T-helper 2 cell (primary cell): Measurements from ENCODE around the gene PKP3.
"Not testable (repeated sequence)": the region's sequence is repeated elsewhere in the genome, so short reads cannot be mapped to it uniquely, and the experiment has no call there.

Experiments used
- DNase-seq, 5 experiments: peaks; one replicate each; pipeline versions ENCODE4 v3.0.0 to v3.0.0-alpha.2; 2012 to 2022
- total RNA-seq, 2 donors: gene quantifications; one replicate each; lab custom pipeline; 2026; lab: John Stamatoyannopoulos, UW

PKP3 gene, protein sequence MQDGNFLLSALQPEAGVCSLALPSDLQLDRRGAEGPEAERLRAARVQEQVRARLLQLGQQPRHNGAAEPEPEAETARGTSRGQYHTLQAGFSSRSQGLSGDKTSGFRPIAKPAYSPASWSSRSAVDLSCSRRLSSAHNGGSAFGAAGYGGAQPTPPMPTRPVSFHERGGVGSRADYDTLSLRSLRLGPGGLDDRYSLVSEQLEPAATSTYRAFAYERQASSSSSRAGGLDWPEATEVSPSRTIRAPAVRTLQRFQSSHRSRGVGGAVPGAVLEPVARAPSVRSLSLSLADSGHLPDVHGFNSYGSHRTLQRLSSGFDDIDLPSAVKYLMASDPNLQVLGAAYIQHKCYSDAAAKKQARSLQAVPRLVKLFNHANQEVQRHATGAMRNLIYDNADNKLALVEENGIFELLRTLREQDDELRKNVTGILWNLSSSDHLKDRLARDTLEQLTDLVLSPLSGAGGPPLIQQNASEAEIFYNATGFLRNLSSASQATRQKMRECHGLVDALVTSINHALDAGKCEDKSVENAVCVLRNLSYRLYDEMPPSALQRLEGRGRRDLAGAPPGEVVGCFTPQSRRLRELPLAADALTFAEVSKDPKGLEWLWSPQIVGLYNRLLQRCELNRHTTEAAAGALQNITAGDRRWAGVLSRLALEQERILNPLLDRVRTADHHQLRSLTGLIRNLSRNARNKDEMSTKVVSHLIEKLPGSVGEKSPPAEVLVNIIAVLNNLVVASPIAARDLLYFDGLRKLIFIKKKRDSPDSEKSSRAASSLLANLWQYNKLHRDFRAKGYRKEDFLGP
- 0 to 0.31 reads per million in 2 donors for total RNA-seq

DNA sequence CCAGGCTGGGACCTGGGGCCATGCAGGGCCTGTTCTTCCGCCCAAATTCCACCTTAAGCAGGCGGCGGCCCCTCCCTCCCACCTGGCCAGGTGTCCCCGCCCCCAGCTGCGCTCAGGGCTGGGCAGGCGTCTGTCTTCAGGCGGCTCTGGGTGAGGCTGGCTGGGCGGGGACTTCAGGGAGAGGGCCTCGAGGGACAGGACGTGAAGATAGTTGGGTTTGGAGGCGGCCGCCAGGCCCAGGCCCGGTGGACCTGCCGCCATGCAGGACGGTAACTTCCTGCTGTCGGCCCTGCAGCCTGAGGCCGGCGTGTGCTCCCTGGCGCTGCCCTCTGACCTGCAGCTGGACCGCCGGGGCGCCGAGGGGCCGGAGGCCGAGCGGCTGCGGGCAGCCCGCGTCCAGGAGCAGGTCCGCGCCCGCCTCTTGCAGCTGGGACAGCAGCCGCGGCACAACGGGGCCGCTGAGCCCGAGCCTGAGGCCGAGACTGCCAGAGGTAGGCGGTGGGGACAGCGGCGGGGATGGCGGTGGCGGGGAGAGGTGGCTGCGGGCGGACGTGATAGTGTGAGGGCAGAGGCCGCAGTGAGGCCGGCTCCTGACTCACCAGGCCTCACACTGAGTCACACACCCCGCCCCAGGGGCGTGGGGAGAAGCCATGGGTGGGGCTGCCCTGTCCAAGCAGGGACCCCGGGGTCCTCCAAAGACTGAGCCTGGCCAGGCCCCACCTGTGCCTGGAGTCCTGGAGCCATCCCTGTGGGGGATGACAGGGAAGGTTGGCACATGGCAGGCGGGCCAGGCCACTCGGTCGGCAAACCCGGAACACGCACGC lies at the start of gene PKP3:
TSS of gene PKP3 (plus strand) at position 176 of the 824 bp plus-strand sequence. CDS start at position 260, 84 bp downstream.
- DNase-seq = no peak

DNA sequence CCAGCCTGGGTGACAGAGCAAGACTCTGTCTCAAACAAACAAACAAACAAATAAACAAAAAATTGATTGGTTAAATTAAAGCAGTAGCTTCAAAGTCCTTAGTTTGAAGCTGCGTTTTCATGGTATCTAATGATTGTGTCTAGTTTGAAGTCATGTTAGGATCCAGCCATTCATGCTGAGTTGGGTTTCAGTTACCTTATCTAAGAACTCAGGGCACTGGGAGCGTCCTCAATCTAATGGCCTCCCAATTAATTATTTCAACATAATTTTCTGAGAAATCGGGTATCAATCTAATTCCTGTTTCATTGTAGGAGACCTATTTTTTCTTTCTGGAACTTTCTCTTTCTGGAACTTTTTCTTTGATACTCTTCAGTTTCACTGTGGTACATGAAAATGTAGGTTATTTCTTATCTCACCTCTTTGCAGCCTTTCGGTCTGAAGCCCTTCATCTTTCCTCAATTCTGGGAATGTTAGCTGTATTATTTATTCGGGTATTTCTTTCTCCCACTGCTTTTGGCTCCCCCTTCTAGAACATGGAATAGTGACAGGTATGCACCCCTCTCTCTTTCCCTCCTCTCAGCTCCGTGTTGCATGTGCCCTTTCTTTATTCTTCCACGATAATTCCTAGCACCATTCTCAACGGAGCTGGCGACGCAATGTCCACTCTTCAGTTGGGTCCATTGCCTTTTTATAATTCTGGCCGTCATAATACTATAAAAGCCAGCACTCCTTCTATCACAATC lies 49.0 kb upstream of the PKP3 start:
- DNase-seq = no peak

DNA sequence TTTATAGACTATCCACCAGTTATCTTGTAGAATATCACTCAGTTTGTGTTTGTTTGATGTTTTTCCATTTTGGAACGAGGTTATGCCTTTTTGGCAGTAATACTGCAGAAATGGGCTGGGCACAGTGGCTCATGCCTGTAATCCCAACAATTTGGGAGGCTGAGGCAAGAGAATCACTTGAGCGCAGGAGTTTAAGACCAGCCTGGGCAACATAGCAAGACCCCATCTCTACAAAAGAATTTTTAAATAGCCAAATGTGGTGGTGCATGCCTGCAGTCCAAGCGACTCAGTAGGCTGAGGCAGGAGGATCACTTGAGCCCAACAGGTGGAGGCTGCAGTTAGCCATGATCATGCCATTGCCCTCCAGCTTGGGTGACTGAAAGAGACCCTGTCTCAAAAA lies 47.5 kb upstream of the PKP3 start:
- no peak for DNase-seq

DNA sequence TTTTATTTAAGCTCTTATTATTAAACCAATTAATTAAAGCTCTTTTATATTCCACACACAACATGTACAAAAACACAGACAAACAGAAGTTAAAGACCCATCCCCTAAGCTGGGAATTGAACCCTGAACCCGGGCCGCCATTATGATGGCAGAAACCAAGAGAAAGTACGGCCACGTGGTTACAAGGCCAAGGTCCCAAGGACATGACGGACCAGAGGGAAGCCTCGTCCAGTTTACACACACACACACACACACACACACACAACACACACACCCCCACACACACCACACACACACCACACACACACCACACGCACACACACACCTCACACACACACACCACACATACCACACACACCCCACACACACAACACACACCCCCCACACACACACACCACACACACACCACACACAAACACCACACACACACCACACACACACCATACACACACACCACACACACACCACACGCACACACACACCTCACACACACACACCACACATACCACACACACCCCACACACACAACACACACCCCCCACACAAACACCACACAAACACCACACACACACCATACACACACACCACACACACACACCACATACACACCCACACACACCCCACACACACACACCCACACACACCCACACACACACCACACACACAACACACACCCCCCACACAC lies 44.6 kb upstream of the PKP3 start:
- not testable (repeated sequence) for DNase-seq

DNA sequence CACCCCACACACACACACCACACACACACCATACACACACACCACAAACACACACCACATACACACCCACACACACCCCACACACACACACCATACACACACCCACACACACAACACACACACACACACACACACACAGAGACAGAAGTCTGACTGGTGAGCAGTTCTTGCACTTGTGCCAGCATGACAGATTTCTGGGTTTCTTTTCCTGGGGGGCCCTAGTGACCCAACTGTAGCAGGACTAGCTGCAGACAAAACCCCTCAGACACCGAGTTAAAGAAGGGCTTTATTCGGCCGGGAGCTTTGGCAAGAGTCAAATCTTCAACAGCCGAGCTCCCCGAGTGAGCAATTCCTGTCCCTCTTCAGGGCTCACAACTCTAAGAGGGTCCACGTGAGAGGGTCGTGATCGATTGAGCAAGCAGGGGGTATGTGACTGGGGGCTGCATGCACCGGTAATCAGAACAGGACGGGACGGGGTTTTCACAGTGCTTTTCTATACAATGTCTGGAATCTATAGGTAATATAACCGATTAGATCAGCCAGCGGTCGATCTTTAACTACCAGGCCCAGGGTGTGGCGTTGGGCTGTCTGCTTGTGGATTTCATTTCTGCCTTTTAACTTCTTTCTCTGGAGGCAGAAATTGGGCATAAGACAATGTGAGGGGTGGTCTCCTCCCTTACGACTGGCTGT lies 43.8 kb upstream of the PKP3 start:
- not testable (repeated sequence) for DNase-seq

DNA sequence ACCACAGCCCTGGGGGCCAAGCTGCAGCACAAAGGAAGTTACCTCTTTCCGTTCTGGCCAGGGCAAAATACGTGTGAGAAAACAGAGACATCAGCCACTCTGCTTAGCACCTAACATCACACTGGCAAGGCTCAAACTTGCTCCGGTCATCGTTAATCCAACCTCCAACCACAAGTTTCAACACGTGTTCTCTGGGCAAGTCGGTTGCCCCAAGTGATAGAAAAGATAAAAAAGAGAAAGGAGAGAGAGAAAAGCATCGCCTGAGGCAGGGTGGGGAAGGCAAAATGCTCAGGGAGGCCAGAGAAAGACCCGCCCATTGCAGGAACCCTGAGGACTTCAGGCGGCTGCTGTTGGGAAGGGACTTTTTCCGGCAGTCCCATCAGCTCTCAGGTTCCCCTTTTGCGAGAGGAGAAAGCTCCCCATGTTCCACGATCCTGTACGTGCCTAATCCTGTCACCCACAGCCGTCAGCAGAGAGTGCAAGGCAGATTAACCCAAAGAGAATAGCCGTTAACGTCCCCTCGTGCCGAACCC lies 43.2 kb upstream of the PKP3 start:
- DNase-seq = no peak

DNA sequence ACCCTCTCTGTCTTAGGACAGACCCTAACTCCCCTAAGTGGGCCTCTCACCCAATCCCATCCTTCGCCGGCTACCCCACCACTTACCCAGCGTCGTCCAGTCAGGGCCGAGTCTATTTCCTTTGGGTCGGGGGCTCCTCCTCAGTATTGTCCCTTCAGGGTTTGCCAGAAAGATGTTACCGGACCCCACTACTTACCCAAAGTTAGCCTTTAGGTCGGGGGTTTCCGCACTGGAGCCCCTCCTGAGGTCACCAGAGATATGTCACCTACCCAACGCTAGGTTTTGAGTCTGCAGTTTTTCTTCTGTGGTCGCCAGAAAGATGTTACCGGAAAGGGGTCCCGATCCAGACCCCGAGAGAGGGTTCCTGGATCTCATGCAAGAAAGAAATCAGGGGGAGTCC lies 42.6 kb upstream of the PKP3 start:
- no peak for DNase-seq

DNA sequence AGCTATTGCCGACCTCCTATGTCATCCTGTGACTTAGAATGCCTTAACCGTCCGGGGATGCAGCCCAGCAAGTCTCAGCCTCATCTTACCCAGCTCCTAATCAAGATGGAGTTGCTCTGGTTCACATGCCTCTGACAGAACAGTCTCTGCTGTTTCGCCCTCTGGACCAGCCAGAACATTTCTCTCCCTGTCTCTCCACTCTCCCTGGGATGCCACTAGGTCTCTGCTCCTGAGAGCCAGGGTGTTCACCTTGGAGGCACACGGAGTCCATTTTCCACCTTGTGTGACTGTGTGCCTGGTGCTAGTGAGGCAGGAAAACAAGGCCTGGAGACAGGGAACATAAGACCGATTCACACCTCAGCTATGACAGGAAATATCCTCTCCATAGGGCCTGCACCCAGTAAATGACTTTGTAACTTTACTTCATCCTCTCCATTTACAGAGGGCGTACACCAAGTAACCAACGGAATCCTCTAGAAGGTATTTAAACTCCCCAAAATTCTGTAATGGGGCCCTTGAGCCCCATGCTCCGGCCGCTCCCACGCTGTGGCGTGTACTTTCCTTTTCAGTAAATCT lies 41.5 kb upstream of the PKP3 start:
- no peak for DNase-seq

DNA sequence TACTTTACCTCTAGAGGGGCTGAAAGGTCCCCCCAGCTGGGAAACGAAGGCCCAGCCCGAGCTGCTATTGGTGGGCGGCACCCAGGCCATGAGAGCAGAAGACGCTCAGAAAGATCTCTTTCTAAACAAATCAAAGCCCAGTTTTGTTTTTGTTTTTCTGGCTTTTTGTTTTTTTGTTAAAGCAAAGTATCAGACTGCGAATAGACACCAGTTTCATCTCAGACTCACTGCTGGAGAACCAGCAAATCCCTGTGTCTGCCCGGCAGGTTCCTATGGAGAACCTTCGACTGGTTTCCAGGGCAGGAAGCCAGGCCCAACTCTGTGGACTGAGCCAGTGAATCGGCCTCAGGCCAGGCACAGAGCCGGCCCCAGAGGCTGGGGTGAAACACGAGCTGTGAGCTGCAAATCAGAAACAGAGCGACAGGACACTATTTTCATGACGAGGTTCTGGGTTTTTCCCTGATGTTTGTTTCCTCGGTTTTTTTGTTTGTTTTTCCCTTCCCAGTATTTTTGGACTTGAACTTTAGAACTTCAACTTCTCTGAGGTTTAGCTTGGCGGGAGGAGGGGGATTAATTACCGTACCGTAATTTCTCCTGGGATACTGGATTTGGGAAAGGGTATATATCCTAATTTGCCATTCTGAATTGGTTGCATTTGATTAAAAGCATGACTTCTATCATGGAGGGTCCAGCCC lies 40.7 kb upstream of the PKP3 start:
- no peak for DNase-seq

DNA sequence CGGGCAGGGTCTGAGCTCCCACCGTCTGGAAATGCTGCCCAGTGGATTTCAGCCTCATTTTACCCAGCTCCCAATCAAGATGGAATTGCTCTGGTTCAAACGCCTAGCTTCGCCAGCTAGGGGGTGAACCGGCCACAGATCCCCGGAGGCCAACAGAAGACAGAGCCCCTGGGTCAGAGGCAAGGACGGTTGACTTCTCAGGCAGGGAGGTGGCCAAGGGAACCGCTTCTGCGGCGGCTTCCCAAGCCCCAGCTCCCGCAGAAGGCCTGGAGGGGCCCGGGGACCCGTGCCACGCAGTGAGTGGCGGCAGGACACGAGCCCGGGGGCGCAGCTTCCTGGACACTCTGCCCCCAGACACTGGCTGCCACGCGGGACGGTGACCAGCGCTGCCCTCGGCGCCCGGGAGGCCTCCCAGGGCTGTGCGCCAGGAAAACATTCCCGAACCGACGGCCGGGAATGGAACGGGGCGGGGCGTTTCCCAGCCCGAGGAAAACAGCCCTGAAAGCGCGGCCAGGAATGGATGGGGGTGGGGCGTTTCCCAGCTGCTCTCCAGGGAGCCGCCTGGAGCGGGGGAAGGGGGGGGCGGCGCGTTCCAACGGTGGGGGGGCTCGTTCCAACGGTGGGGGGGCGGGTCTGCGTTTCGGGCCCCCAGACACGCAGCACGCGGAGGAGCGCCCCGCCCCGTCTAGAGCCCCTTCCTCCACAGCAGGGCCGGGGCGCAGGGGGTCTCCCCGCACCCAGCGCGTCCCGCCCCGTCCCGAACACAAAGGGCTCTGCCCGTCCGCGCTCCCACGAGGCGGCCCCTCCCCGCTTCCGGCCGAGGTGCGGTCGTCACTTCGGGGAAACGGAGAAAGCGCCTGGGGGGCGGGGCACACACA lies 38.2 kb upstream of the PKP3 start:
- peak; percentile 64 to 89 (median 79) for DNase-seq

DNA sequence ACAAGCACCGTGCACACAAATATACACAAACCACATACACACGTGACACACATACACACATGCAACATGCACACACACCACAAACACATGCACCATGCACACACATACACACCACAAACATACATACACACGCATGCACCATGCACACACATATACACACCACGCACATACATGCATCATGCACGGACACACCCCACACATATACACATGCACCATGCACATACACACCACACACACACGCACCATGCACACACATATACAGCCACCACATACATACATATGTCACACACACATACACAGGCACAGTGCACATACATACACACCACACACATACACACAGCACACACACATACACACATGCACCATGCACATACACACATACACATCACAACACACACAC lies 37.4 kb upstream of the PKP3 start:
- no peak for DNase-seq

DNA sequence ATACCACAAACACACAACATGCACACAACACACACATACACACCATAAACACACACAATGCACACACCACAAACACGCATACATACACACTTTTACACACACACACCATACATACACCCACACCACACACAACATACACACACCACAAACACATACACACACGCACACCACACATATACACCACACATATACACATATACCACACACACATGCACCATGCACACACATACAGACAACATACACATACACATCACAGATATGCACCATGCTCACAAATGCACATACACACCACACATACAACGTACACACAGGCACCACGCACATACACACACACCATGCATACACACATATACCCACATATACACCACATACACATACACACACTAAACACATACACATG lies 36.4 kb upstream of the PKP3 start:
- no peak for DNase-seq

DNA sequence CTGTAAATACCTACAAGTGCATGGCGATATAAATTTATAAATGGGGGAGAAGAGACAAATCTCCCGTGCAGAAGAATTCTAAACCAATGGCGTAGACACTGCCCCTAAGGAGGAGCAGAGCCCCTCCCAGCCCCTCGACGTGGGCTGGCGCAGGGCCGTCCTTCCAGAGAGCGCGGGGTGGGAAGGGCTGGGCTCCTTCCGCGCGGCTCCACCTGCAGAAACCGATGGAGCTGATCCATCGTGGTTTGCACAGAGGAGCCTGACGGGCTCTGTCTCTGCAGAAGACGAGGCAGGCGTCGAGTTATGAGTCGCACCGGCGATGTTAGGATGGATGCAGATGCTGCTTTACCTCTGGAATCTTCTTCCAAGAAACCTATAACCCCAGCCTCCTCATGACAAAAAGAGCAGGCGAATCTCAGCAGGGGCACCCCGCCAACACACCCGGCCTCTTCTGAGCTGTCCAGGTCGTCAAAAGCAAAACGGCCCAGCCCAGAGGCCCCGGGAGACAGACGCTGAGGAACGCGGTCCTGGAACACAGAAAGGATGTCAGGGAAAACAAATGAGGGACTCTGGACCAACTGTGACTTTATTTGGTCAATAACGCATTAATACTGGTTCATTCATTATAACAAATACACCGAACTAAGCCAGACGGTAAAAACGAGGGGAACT lies 35.7 kb upstream of the PKP3 start:
- DNase-seq = no peak

DNA sequence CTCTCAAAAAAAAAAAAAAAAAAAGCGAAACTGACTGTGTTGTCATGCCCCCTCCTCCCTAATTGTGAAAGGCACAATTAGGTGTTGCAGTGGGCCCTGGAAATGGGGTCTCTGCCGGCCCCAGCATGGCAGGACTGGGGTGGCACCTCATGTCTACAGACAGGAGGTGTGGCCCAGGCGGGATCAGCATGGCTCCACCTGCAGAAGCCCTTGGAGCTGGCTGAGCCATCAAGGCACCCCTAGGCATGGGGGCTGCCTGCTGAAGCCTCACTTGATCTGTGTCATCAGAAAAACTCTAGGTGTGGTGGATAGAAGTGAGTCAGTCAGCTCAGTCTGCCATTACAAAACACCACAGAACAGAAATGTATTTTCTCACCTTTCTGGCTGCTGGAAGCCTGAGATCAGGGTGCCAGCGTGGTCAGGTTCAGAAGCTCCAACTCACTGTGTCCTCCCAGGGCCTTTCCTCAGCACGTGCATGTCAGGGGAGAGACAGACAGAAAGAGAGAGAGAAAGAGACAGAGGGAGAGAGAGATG lies 34.8 kb upstream of the PKP3 start:
- peak in 2 of 5 experiments; percentile 25 to 64 for DNase-seq

DNA sequence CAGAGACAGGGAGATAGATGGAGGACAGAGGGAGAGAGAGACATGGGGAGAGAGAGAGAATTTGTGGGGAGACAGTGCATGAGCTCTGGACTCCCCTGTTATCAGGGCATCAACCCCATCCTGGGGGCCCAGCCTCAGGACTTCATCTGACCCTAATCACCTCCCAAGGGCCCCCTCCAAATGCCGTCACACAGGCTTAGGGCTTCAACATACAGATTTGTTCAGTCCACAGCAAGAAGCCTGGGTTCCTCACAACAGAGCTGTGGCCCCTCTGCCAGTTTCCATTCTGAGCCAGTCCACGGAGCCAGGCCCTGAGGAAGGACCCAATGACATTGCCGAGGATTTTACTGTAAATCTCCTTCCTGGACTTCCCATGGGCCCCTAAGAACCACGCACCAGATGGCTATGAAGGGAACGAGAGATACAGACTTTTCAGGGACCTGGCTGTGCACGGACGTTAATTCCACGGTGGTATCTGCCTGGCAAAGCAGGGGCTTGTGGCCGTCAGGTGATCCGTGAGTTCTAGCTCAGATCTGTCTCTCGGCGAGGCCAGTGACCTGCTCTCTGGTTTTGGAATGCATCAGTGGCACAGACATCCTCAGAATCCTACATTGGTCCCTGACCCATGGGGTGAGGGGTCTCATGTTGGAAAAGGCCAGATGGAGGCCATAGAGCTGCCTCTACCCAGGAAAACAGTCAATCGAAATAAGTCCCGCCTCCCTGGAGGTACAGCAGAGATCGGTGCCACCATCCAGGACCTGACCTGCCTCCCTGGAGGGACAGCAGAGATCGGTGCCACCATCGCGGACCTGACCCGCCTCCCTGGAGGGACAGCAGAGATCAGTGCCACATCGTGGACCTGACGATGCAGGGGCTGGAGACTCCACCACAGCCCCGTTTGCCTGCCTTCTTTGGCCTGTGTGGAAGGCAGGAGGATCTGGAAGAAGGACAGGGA lies 33.4 kb upstream of the PKP3 start:
- no peak for DNase-seq

DNA sequence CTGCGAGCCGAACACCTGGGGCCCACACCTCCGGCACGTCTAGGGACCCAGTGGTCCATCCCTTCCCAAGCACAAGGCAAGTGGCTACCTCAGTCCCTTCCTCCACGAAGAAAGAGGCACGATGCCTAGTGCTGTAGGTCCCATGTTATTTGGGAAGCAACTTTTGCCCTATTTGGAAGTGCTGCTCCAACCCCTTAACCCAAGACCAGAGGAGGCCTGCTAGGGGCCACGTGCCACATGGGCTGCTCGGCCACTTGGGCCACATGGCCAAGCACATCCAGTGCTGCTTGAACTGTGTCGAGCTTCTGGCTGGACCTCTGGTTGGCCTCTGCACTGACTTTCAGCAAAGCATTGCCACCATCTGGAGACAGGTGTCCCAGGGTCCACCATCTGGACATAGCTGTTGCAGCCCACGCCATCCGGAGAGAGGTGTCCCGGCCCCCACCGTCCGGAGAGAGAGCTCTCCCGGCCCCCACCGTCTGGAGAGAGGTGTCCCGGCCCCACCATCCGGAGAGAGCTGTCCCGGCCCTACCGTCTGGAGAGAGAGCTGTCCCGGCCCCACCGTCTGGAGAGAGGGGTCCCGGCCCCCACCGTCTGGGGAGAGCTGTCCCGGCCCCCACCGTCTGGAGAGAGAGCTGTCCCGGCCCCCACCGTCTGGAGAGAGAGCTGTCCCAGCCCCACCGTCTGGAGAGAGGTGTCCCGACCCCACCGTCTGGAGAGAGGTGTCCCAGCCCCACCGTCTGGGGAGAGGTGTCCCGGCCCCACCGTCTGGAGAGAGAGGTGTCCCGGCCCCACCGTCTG lies 31.2 kb upstream of the PKP3 start:
- no peak for DNase-seq
